DMS 273 treated with DMSO at 0.1 percent for 48 hours (cell line): ENCODE results near the gene TMEM259.
"Not testable (repeated sequence)": the region's sequence is repeated elsewhere in the genome, so short reads cannot be mapped to it uniquely, and the experiment has no call there.

ENCODE experiments used
- DNase-seq: peaks from one replicate; lab custom pipeline; 2025; lab: John Stamatoyannopoulos, UW

The TMEM259 gene

GRCh38 chr19:1039646-1040475, 18.9 kb upstream of the TMEM259 start, which contains the start of gene ABCA7:
TSS of gene ABCA7 (plus strand) at chr19:1040107. CDS start at chr19:1041362, 1,255 bp downstream.
- peak; percentile 90 for DNase-seq

- no peak for DNase-seq
Measured at GRCh38 chr19:1038978-1039645, 18.2 kb upstream of the TMEM259 start.

- no peak for DNase-seq
Measured at GRCh38 chr19:1037621-1038064, 16.7 kb upstream of the TMEM259 start.

GRCh38 chr19:1035998-1036621, 15.2 kb upstream of the TMEM259 start:
- DNase-seq = no peak

GRCh38 chr19:1032264-1032867, 11.4 kb upstream of the TMEM259 start:
- no peak for DNase-seq

GRCh38 chr19:1028062-1028926, 7.4 kb upstream of the TMEM259 start:
- DNase-seq = no peak

- DNase-seq = no peak
Measured at GRCh38 chr19:1027650-1028061, 6.7 kb upstream of the TMEM259 start.

- DNase-seq = no peak
Measured at GRCh38 chr19:1026783-1027649, 6.1 kb upstream of the TMEM259 start.

GRCh38 chr19:1025960-1026782, 5.2 kb upstream of the TMEM259 start, which contains the start of gene CNN2:
TSS of gene CNN2 (plus strand) at chr19:1026608. CDS start at chr19:1026662, 54 bp downstream.
- no peak for DNase-seq

- DNase-seq = not testable (repeated sequence)
Measured at GRCh38 chr19:1025080-1025479, 4.2 kb upstream of the TMEM259 start.

- not testable (repeated sequence) for DNase-seq
Measured at GRCh38 chr19:1023883-1024188, 2.9 kb upstream of the TMEM259 start.

GRCh38 chr19:1019980-1020867, 699 bp downstream of the TMEM259 start:
- DNase-seq = no peak

- DNase-seq = no peak
Measured at GRCh38 chr19:1019616-1019961, 1.3 kb downstream of the TMEM259 start.

- no peak for DNase-seq
Measured at GRCh38 chr19:1018932-1019615, 1.8 kb downstream of the TMEM259 start.

GRCh38 chr19:1018393-1018792, 2.5 kb downstream of the TMEM259 start:
- DNase-seq = no peak

- no peak for DNase-seq
Measured at GRCh38 chr19:1017906-1018305, 3.0 kb downstream of the TMEM259 start.

- DNase-seq = no peak
Measured at GRCh38 chr19:1017115-1017905, 3.6 kb downstream of the TMEM259 start.
